ENCODE measurements around the gene IL1RN. TPM values are rescaled to one million over a fixed set of nuclear protein-coding genes. Genes with fewer than 3 reads are reported as not detected.

Gene IL1RN
- polyA plus RNA-seq, 10 donors = 0.18 to 3.4 (median 0.74) TPM

DNA sequence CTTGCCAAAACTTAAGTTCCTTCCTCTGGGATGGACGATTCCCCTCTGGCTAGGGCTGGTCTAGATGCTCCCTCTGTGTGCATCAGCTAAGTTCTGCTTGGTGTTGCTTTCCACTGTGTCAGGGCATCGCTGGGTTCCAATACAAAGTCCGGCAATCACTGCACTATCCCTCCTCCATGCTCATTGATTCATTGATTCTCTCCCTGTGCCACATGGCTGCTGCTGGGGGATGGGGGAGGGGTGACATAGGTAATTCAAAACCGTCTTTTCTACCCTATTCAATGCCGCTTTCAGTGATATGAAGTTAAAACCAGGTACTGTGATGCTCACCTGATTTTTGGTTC lies 22.8 kb downstream of the IL1RN start:
- DNase-seq = no peak

DNA sequence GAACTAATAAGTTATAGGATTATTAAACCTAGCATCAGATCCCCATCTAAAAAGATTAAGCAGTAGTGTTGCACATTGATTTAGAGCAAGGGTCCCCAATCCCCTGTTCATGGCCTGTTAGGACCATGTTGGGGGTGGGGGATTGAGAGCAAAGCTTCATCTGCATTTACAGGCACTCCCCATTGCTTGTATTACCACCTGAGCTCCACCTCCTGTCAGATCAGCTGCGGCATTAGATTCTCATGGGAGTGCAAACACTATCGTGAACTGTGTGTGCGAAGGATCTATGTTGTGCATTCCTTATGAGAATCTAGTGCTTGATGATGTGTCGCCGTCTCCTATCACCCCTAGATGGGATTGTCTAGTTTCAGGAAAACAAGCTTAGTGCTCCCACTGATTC lies 27.9 kb downstream of the IL1RN start:
- DNase-seq = no peak

DNA sequence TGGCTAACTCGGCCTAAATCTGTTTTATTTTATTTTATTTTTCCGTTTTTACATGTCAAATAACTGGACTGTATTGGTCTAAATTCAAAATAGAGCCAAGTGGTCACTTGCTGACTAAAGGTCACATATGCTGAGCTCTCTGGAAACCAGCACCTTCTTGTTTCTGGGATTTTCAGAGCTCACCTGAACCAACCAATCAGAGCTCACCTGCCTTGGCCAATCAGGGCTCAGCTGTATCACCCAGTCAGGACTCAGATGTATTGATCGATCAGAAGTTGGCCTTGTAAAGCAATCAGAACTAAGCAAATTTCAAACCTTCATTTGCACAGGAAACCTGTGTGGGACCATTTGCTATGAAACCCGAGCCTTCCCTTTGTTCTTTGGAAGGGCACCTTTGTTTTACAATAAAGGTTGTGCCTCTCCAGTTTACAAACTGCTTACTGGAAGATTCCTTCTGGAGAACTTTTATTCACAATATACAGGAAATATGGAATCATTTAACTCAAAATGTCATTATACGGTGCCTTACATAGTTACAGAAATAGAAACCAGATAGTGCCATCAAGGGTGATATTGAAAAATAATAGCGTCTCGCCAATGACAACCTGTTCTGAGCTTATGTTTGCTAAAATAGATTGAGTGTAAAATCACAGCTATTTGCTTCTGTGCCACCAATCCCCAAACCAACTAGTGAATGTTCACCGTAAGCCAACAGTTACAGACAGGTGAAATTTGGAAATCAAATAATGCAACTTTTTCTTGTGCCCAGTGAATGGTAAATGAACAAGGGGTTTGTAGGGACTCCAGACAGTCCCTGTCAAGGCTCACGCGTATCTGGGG lies 29.1 kb downstream of the IL1RN start:
- DNase-seq = no peak

DNA sequence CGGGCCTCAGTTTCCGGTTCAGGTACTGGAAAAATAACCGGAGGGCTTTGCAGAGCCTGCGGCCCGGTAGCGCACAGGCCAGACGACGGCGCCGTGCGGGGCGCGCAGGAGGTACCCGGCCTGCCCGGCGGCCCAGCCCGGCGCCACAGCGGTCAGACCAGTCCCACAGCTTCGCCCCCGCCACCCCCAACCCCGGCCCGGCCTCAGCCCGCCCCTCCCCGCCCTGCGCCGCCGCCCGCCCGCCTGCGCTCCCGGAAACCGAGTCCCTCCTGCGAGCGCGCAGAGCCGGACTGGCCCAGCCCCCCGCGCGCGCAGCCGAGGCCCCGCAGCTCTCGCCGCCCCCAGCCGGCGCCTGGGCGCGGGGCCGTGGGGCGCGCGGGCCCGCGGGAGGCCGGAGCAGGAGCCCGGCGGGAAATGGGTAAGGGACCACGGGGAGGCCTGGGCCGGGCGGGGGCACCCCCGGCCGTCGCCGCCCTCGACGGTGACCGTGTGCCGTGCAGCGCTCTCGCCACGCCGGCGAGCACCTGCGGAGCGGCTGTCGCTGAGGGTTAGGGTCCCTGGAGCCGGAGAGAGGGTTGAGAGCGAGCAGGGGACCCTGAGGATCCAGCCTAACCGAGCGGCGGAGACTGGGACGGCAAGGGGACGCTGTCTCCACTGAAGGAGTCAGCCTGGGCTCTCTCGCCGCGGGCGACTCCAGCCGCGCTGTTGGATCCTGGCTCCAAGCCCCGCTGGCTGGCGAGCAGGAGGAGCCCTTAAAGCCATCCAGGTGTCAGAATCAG lies 29.9 kb downstream of the IL1RN start:
- DNase-seq = peak in 1 of 3 donors; percentile 48

DNA sequence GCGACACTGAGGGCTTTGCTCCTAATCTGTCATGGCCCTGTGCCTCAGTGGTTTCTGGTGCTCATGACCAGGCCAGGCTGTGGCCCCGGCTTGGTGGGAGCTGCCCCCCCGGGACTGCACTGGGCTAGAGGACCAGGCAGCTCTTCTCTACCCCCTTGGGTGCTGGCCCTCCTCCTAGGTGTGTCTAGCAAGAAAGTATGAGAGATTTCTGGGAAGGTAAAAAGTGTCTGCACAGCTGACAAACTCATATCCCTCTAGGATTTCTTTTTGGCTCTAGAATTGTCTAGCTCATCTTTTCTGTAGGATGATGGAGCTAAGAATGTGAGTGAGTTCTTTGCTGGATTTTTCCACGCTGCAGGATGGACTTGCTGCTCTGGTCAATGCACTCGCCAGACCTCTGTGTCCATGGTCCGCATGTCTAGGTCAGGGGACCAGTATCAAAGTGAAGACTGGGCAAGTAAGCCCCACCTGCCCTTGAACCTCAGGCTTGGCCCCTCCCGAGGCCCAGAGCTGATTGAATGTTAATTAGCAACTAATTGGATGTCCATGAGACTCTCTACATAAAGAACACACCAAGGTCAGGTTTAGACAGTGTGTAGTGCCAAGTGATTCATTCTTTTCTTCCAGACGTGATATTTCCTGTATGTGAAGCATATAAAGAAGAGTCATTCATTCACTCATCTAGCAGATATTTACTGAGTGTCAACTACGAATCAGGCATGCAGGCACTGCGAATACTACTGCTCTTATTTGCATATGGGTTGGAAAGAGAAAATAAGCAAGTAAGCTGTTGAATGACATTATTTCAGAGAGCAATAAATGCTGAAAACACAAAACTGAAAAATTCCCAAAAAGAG lies 30.7 kb downstream of the IL1RN start:
- peak in 1 of 3 donors; percentile 23 for DNase-seq

DNA sequence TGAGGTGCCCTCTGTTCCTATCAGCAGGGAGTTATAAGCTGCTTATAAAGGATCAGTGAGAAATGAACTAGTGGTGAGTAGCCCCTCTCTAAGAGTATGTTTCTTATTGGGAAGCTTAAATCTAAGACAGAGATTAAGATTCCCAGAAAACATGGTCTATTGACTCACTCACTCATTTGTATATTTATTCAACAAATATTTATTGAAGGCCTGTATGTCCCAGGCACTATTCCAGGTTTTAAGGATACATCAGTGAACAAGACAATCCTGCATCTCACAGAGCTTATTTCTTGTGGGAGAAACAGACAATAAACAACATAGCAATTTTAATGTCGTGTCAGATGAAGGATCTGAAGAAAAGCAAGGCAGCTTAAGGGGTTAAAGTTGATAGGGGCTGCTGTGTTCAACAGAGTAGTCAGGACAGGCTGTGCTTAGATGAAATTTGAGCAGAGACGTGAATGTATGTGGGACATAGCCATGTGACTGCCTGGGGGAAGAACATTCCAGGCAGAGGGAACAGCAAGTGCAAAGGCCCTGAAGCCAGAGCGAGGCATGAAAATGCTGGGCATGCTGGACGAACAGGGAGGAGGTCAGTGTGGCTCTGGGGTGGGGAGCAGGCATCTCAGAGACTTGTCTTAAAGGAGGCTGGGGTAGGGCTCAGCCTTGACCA lies 31.6 kb downstream of the IL1RN start:
- no peak for DNase-seq

DNA sequence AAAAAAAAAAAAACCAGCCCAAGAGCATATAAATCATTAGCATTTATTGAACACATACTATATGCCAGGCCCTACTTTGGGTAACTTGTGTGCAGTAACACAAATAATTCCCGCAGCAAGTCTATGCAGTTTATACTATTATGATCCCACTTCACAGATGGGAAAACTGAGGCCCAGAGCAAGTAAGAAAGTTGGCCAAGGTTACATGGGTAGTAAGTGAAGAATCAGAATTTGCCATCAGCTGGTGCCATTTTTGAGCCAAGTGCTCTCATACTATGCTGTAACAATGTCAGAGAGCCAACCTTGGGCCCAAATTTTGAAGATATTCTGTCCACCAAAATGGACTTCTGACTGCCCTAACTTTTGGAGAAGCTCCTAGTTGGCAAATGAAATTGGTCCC lies 32.9 kb downstream of the IL1RN start:
- DNase-seq = no peak

DNA sequence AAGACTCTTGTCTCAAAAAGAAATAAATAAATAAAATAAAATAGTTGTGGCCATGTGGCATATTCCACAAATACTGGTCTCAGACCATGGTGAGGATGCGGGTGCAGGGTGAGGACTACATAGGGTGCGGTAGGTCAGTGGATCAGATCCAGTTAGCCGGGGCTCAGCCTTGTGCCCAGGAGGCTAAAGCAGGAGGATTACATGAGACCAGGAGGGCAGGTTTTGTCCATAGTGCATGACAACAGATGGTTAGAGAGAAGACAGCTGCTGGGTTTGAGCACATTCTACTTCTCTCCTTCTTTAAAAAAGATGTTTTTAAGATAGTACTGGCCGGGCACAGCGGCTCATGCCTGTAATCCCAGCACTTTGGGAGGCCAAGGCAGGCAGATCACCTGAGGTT lies 33.6 kb downstream of the IL1RN start:
- no peak for DNase-seq

DNA sequence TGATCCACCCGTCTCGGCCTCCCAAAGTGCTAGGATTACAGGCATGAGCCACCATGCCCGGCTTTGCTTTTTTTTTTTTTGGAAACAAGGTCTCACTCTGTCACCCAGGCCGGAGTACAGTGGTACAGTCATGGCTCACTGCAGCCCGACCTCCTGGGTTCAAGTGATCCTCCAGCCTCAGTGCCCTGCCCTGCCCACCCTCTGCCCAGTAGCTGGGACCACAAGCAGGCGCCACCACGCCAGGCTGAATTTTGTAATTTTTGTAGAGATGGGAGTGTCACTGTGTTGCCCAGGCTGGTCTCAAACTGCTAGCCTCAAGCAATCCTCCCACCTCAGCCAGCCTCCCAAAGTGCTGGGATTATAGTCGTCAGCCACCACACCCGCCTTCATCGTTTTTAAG lies 34.8 kb downstream of the IL1RN start:
- DNase-seq = no peak

DNA sequence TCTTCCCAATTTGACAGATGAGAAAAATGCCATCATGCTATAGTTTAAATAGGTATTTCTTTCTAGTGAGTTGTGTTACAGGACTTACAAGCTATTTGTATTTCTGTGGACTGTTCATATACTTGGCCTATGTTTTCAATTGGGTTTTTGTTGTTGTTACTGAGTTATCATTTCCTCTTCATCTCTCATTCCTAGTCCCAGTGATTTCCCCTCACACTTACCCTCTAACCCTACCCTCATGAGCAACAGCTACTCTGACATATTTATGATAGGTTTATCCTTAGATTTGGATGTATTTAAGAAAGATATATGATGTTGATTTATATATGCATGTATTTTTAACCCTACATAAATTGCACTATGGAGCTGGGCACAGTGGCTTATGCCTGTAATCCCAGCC lies 35.5 kb downstream of the IL1RN start:
- no peak for DNase-seq

DNA sequence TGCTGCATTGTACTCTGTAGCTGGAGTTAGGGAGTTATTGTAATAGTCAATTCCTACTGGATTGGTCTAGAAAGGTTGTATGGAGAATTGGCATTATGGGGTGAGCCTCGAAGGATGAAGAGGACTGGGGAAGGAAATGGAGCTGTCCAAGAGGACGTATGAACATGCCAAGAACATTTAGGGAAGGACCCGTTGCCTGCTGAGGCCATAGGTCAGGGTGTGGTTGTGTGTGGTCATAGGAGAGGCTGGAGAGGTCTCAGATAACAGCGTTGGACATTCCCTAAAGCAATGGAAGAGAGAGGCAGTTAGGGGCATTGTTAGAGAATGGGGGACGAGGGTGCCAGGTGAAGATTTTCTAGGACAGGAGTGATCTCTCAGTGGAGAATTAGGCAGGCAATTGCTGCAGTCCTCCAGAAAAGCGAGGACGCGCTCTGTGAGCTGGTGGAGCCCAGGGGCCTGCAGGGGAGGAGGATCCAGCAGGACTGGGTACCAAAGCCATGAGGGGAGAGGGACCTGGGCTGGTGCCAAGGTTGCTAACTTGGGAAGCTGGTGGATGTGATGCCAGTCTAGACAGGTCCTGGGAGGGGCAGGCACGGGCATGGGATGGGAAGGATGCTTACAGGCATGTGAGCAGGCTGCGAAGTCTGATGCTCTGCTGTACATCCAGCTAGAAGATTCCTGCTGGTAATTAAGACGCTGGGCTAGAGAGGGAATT lies 37.0 kb downstream of the IL1RN start:
- DNase-seq = no peak

DNA sequence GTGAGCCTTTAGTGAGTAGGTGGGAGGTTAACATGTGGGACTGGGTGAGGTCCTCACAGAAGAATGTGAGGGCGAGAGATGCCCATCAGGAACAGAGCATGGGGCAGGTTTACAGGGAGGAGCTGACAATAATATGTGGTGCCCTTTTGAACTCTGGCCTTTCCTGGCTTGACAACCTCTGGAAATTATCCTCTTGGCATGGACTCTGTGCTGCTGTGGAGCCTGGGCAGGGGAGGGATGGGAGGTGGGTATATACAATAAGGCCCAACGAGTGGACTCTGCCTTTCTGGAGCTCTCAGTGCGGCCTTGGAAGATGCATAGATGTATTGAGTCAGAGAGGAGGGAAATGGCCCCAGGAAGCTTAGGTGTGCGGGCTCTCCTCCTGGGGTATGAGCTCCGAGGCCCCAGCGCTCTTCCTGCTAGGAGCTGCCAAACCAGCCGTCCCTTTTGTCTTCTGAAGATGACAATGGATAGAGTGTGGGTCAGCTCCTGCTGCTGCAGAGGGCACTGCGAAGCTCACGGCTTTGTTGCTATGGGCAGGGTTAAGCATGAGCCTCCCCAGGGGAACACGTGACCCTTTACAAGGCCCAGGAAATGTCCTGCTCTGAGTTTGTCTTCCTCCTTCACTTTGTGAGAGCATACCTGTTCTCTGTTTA lies 37.7 kb downstream of the IL1RN start:
- DNase-seq = no peak

DNA sequence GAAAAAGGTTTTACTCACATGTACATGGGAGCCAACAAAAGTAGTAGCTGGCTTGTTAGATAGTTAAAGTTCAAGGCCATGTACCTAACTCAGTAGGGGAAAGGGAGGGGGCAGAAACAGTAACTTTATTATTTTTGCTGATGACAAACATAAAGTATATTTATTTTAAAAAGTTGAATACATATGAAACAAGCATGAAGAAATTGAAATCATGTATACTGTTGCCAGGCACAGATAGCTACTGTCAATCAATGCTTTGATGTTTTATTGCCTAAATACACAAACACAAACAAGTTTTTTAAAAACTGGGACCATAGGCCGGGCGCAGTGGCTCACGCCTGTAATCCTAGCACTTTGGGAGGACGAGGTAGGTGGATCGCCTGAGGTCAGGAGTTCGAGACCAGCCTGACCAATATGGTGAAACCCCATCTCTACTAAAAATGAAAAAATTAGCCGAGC lies 38.8 kb downstream of the IL1RN start:
- DNase-seq = no peak

DNA sequence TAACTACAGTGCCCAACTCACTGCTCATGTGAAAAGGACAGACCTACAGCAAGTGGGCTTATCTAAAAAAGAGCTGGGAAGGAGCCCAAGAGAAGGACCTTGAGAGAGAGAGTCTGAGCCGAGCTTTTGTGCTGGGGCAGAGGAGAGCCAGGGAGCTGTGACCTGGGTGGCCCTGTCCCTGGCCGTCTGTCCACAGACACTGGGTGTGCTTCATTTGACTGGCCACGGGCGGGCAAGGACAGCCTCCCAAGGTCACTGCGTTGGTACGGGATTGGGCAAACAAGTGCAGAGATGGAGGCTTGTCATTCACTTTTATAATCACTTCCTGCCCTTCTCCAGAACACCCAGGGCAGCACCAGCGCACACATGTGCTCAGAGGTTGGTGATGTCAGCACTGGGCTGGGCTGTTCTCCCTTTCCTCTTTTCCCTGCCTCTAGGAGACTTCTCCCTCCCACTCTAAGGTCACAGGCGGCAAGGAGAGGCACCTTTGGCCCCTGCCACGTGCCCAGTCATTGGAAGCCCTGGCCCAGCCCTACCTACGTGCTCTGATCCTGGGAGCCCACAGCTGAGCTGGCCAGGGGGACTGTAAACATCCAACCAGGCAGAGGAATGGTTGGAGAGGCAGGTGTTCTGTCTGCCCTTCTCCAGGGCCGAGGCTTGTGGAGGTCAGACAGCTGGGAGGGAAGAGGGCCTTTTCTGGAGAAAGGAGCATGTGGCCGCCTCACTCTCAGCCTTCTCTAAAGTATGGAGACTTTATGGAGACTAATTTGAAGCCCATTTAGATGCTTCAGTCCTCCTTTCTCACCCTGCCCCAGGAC lies 39.9 kb downstream of the IL1RN start:
- DNase-seq = no peak

DNA sequence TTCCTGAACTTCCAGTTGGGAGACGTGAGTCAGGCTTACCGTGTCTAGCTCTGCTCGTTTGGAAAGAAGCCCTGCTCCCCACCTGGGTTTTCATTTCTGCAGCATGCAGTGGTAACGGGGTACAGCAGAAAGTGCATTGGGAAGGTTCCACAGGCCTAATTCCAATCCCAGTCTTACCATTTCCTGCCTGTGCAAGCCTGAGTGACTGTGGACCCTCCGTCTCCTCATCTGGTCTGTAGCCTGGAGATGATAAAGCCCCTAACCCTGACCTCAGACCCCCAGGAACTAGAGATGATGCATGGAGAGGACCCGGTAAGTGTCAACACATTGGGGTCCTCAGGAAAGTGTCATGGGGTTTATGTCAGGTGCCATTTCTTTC lies 40.6 kb downstream of the IL1RN start:
- no peak for DNase-seq

DNA sequence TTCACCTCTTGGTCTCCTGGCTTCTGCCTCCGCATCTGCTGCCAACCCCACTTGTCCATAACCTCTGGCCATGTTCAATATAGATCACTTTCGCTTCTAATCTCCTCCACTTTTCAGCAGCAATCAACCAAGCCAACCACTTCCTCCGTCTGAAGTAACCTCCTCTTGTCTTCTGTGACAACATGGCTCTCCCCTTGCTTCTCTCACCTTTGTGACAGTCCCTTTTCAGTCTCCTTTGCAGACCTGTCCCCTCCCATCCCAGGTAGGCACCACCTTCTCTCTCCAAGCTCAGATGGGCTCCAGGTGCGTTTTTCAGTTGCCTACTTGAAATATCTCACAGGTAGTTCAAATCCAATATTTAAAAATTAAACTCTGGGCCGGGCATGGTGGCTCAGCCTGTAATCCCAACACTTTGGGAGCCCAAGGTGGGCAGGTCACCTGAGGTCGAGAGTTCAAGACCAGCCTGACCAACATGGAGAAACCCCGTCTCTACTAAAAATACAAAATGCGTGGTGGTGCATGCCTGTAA lies 41.7 kb downstream of the IL1RN start:
- no peak for DNase-seq

DNA sequence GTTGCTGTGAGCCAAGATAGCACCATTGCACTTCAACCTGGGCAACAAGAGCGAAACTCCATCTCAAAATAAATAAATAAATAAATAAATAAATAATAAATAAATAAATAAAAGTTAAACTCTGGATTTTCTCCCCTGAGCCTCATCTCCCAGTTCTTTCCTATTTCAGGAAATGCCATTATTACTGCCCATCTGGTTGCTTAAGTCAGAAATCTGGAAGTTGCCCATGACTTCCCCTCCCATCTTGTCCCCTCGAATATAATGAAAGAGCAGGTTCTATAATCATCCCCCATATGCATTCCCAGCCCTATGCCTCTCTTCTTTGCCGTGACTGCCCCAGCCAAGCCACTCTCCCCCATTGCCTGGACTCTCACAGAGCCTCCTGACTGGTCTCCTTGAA lies 42.2 kb downstream of the IL1RN start:
- no peak for DNase-seq

DNA sequence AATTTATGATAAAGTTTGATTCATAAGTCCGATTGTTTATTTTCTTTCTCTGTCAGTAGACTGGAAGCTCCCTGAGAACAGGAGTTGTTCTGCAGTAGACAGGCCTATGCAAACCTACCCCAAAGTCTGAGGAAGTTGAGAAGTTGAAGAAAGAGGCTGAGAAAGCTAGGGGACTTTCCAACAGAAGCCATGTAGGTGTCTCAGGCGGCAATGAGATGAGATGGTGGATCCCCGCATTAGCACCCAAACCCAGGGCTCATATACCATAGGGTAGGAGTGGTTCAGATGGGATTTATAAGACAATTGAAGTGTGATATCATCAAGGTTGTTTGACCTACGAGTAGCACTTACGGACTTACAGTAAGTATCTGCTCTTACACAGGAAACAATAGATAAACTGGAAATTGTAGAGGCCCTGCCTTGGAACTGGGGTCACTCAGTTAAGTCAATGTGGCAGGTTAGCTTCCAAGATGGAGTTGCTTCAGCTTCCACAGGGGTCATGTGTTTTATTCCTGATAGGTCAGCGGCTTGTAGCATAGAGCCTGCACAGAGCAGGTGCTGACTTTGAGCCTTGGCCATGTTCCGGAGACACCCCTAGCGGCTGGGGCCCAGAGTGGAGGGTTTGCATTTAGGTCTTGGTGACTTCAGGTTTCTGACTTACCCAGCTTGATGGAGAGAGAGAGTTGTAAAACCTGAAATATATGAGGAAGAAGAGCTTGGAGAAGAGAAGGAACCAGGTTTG lies 44.1 kb downstream of the IL1RN start:
- no peak for DNase-seq

Measured in muscle of back (tissue), 11 donors.